WTC11 (cell line): Measurements from ENCODE around the gene CNTNAP5. TPM values are rescaled to one million over a fixed set of nuclear protein-coding genes. Genes with fewer than 3 reads are reported as not detected.

Experiments
- ATAC-seq: fragments of 200-7000 bp; cut with Tn5 transposase; 2 replicates; pipeline ENCODE4 v1.10.0; 2021; ENCODE audit warnings: mild to moderate bottlenecking, moderate library complexity
- CTCF ChIA-PET: fragments of 300-600 bp; sonication (Branson Sonifier 250); formaldehyde crosslinking; loops from one replicate; lab custom pipeline; 2021; ENCODE audit warnings: antibody characterized with exemption; lab: Charles Lee
- POLR2A ChIA-PET: fragments of 350-600 bp; sonication (Branson Sonifier 250); formaldehyde crosslinking; loops from one replicate; lab custom pipeline; 2021; ENCODE audit warnings: antibody characterized with exemption; lab: Charles Lee
- DNase-seq: peaks from one replicate; pipeline ENCODE4 v3.0.0; 2021; ENCODE audit warnings: low spot score
- H3K27ac Mint-ChIP-seq: 2 replicates; pipeline ENCODE4 v1.8.0; 2021; ENCODE audit warnings: mixed read lengths
- H3K27me3 Mint-ChIP-seq: 2 replicates; pipeline ENCODE4 v1.8.0; 2021; ENCODE audit warnings: low read depth, mild to moderate bottlenecking, moderate library complexity, mixed read lengths
- H3K36me3 Mint-ChIP-seq: 2 replicates; pipeline ENCODE4 v1.8.0; 2021; ENCODE audit warnings: mixed read lengths
- H3K4me1 Mint-ChIP-seq: 2 replicates; pipeline ENCODE4 v1.8.0; 2022; ENCODE audit warnings: mixed read lengths
- H3K4me3 Mint-ChIP-seq: 2 replicates; pipeline ENCODE4 v1.8.0; 2021; ENCODE audit warnings: mild to moderate bottlenecking, moderate library complexity, mixed read lengths
- H3K9me3 Mint-ChIP-seq: 2 replicates; pipeline ENCODE4 v1.8.0; 2021; ENCODE audit warnings: mixed read lengths
- EMX1 ChIP-seq: fragments of 250-450 bp; sonication (Bioruptor Pico); IDR thresholded peaks from 2 replicates; pipeline ENCODE4 v1.8.0; 2021; ENCODE audit warnings: mild to moderate bottlenecking
- FOXK1 ChIP-seq: sonication (generic); formaldehyde crosslinking; IDR thresholded peaks from 2 replicates; pipeline ENCODE4 v1.8.0; 2022; ENCODE audit warnings: mild to moderate bottlenecking, moderate library complexity, missing genetic modification reagents
- IRF1 ChIP-seq: sonication (generic); formaldehyde crosslinking; IDR thresholded peaks from 2 replicates; pipeline ENCODE4 v1.8.0; 2023; ENCODE audit warnings: missing genetic modification reagents
- JAZF1 ChIP-seq: fragments of 250-450 bp; sonication (Bioruptor Pico); IDR thresholded peaks from 2 replicates; pipeline ENCODE4 v1.9.0; 2021; ENCODE audit warnings: moderate library complexity, mild to moderate bottlenecking, inconsistent platforms
- KAT7 ChIP-seq: sonication (generic); formaldehyde crosslinking; IDR thresholded peaks from 2 replicates; pipeline ENCODE4 v1.8.1; 2023; ENCODE audit warnings: missing genetic modification reagents, mild to moderate bottlenecking, borderline replicate concordance
- MXD4 ChIP-seq: fragments of 250-450 bp; sonication (Bioruptor Pico); IDR thresholded peaks from 2 replicates; pipeline ENCODE4 v1.8.0; 2021; ENCODE audit warnings: mild to moderate bottlenecking, moderate library complexity, borderline replicate concordance
- NR1H2 ChIP-seq: sonication (generic); formaldehyde crosslinking; IDR thresholded peaks from 2 replicates; pipeline ENCODE4 v1.9.0; 2021; ENCODE audit warnings: mild to moderate bottlenecking, moderate library complexity, missing genetic modification reagents
- NR2C2 ChIP-seq: sonication (generic); formaldehyde crosslinking; IDR thresholded peaks from 2 replicates; pipeline ENCODE4 v1.8.0; 2022; ENCODE audit warnings: mild to moderate bottlenecking, missing genetic modification reagents
- NR3C1 ChIP-seq: sonication (generic); formaldehyde crosslinking; conservative IDR thresholded peaks from 2 replicates; pipeline ENCODE4 v1.8.1; 2023; ENCODE audit warnings: low read depth, mild to moderate bottlenecking, missing genetic modification reagents
- TEAD1 ChIP-seq: sonication (generic); formaldehyde crosslinking; IDR thresholded peaks from 2 replicates; pipeline ENCODE4 v1.8.0; 2022; ENCODE audit warnings: mild to moderate bottlenecking, missing genetic modification reagents
- TEAD4 ChIP-seq: sonication (generic); formaldehyde crosslinking; IDR thresholded peaks from 2 replicates; pipeline ENCODE4 v1.8.0; 2022; ENCODE audit warnings: mild to moderate bottlenecking, missing genetic modification reagents
- ZBTB43 ChIP-seq: sonication (generic); formaldehyde crosslinking; IDR thresholded peaks from 2 replicates; pipeline ENCODE4 v1.8.1; 2023; ENCODE audit warnings: mild to moderate bottlenecking, missing genetic modification reagents
- ZNF263 ChIP-seq: sonication (generic); formaldehyde crosslinking; IDR thresholded peaks from 2 replicates; pipeline ENCODE4 v1.8.1; 2022; ENCODE audit warnings: low read depth, mild to moderate bottlenecking, moderate library complexity, missing genetic modification reagents
- ZNF317 ChIP-seq: sonication (generic); formaldehyde crosslinking; IDR thresholded peaks from 2 replicates; pipeline ENCODE4 v1.8.1; 2023; ENCODE audit warnings: low read depth, mild to moderate bottlenecking, moderate library complexity, missing genetic modification reagents, borderline replicate concordance
- ZNF423 ChIP-seq: fragments of 250-450 bp; sonication (Bioruptor Pico); IDR thresholded peaks from 2 replicates; pipeline ENCODE4 v2.1.2; 2022; ENCODE audit warnings: mild to moderate bottlenecking, moderate library complexity
- total RNA-seq: library from RNA; stranded (reverse); gene quantifications from 3 replicates; pipeline ENCODE4 v1.2.3, GENCODE V29; 2021
- TF ChIP-seq, protein P1 (sequence below): fragments of 250-450 bp; sonication (Bioruptor Pico); IDR thresholded peaks from 2 replicates; pipeline ENCODE4 v1.9.0; 2021; ENCODE audit warnings: mild to moderate bottlenecking
- TF ChIP-seq, protein P2 (sequence below): sonication (generic); formaldehyde crosslinking; IDR thresholded peaks from 2 replicates; pipeline ENCODE4 v1.8.1; 2023; ENCODE audit warnings: mild to moderate bottlenecking, missing genetic modification reagents
- TF ChIP-seq, protein P3 (sequence below): sonication (generic); formaldehyde crosslinking; IDR thresholded peaks from 2 replicates; pipeline ENCODE4 v1.8.0; 2022; ENCODE audit warnings: missing genetic modification reagents
- TF ChIP-seq, protein P4 (sequence below): sonication (generic); formaldehyde crosslinking; IDR thresholded peaks from 2 replicates; pipeline ENCODE4 v1.8.0; 2023; ENCODE audit warnings: mild to moderate bottlenecking, missing genetic modification reagents
- TF ChIP-seq, protein P5 (sequence below): sonication (generic); formaldehyde crosslinking; conservative IDR thresholded peaks from 2 replicates; pipeline ENCODE4 v1.8.1; 2022; ENCODE audit warnings: mild to moderate bottlenecking, missing genetic modification reagents

CNTNAP5 gene
- total RNA-seq, 1 experiment from 2014 or later = 0.22 TPM

DNA sequence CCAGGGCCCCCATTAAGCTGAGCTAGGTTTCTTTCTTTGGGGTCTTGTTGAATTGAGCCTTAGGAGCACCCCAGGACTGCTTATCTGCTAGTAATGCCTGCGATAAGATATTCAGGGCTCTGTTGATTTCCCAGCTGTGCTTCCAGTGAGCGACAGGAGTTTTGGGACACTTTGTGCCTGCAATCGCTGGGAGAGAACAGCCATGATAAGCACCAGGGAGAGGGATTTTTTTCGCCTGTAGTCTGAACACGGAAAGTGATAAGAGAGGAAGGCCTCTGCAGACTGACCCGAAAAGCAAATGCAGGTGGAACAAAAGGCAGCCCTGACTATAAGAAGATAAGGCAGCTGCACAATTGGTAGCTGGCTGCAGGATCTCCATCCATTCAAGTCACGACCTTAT lies 244.3 kb downstream of the CNTNAP5 start:
- H3K36me3 Mint-ChIP-seq = no peaks in the 10 kb centered on the region
- DNase-seq (no peak), ATAC-seq (no peak)
- no peaks in the 10 kb centered on the region for H3K27me3 Mint-ChIP-seq
- H3K9me3 Mint-ChIP-seq = peaks cover 4% of the 10 kb centered on the region
- H3K27ac Mint-ChIP-seq = no peak overlapping the region
- H3K4me1 Mint-ChIP-seq = peaks cover 5% of the 10 kb centered on the region
- CTCF ChIA-PET = no interaction called here
- TF ChIP-seq, protein P1, sequence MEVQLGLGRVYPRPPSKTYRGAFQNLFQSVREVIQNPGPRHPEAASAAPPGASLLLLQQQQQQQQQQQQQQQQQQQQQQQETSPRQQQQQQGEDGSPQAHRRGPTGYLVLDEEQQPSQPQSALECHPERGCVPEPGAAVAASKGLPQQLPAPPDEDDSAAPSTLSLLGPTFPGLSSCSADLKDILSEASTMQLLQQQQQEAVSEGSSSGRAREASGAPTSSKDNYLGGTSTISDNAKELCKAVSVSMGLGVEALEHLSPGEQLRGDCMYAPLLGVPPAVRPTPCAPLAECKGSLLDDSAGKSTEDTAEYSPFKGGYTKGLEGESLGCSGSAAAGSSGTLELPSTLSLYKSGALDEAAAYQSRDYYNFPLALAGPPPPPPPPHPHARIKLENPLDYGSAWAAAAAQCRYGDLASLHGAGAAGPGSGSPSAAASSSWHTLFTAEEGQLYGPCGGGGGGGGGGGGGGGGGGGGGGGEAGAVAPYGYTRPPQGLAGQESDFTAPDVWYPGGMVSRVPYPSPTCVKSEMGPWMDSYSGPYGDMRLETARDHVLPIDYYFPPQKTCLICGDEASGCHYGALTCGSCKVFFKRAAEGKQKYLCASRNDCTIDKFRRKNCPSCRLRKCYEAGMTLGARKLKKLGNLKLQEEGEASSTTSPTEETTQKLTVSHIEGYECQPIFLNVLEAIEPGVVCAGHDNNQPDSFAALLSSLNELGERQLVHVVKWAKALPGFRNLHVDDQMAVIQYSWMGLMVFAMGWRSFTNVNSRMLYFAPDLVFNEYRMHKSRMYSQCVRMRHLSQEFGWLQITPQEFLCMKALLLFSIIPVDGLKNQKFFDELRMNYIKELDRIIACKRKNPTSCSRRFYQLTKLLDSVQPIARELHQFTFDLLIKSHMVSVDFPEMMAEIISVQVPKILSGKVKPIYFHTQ (CRISPR knock-in tag) = no peak
- TF ChIP-seq KAT7 (CRISPR knock-in tag) (no peak), ZNF317 (CRISPR knock-in tag) (no peak), ZNF423 (no peak), ZNF263 (no peak), FOXK1 (CRISPR knock-in tag) (no peak), ZBTB43 (no peak), NR1H2 (CRISPR knock-in tag) (no peak), JAZF1 (CRISPR knock-in tag) (no peak), EMX1 (no peak), NR2C2 (CRISPR knock-in tag) (no peak), IRF1 (CRISPR knock-in tag) (no peak), TEAD4 (CRISPR knock-in tag) (no peak), MXD4 (no peak), NR3C1 (CRISPR knock-in tag) (no peak), TEAD1 (CRISPR knock-in tag) (no peak)
- TF ChIP-seq, protein P2, sequence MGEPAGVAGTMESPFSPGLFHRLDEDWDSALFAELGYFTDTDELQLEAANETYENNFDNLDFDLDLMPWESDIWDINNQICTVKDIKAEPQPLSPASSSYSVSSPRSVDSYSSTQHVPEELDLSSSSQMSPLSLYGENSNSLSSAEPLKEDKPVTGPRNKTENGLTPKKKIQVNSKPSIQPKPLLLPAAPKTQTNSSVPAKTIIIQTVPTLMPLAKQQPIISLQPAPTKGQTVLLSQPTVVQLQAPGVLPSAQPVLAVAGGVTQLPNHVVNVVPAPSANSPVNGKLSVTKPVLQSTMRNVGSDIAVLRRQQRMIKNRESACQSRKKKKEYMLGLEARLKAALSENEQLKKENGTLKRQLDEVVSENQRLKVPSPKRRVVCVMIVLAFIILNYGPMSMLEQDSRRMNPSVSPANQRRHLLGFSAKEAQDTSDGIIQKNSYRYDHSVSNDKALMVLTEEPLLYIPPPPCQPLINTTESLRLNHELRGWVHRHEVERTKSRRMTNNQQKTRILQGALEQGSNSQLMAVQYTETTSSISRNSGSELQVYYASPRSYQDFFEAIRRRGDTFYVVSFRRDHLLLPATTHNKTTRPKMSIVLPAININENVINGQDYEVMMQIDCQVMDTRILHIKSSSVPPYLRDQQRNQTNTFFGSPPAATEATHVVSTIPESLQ (CRISPR knock-in tag) = no peak
- TF ChIP-seq, protein P3, sequence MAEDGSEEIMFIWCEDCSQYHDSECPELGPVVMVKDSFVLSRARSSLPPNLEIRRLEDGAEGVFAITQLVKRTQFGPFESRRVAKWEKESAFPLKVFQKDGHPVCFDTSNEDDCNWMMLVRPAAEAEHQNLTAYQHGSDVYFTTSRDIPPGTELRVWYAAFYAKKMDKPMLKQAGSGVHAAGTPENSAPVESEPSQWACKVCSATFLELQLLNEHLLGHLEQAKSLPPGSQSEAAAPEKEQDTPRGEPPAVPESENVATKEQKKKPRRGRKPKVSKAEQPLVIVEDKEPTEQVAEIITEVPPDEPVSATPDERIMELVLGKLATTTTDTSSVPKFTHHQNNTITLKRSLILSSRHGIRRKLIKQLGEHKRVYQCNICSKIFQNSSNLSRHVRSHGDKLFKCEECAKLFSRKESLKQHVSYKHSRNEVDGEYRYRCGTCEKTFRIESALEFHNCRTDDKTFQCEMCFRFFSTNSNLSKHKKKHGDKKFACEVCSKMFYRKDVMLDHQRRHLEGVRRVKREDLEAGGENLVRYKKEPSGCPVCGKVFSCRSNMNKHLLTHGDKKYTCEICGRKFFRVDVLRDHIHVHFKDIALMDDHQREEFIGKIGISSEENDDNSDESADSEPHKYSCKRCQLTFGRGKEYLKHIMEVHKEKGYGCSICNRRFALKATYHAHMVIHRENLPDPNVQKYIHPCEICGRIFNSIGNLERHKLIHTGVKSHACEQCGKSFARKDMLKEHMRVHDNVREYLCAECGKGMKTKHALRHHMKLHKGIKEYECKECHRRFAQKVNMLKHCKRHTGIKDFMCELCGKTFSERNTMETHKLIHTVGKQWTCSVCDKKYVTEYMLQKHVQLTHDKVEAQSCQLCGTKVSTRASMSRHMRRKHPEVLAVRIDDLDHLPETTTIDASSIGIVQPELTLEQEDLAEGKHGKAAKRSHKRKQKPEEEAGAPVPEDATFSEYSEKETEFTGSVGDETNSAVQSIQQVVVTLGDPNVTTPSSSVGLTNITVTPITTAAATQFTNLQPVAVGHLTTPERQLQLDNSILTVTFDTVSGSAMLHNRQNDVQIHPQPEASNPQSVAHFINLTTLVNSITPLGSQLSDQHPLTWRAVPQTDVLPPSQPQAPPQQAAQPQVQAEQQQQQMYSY (CRISPR knock-in tag) = no peak
- TF ChIP-seq, protein P4, sequence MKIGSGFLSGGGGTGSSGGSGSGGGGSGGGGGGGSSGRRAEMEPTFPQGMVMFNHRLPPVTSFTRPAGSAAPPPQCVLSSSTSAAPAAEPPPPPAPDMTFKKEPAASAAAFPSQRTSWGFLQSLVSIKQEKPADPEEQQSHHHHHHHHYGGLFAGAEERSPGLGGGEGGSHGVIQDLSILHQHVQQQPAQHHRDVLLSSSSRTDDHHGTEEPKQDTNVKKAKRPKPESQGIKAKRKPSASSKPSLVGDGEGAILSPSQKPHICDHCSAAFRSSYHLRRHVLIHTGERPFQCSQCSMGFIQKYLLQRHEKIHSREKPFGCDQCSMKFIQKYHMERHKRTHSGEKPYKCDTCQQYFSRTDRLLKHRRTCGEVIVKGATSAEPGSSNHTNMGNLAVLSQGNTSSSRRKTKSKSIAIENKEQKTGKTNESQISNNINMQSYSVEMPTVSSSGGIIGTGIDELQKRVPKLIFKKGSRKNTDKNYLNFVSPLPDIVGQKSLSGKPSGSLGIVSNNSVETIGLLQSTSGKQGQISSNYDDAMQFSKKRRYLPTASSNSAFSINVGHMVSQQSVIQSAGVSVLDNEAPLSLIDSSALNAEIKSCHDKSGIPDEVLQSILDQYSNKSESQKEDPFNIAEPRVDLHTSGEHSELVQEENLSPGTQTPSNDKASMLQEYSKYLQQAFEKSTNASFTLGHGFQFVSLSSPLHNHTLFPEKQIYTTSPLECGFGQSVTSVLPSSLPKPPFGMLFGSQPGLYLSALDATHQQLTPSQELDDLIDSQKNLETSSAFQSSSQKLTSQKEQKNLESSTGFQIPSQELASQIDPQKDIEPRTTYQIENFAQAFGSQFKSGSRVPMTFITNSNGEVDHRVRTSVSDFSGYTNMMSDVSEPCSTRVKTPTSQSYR (CRISPR knock-in tag) = no peak
- TF ChIP-seq, protein P5, sequence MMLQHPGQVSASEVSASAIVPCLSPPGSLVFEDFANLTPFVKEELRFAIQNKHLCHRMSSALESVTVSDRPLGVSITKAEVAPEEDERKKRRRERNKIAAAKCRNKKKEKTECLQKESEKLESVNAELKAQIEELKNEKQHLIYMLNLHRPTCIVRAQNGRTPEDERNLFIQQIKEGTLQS (CRISPR knock-in tag) = no peak
- TF ChIP-seq, all 79 proteins: peak for 0
- POLR2A ChIA-PET = interaction anchor here (0.7 kb wide), 1 partner anchor 1097 kb away, joined by 3 read pairs; no protein-coding TSS in a partner anchor
- no peak overlapping the region for H3K4me3 Mint-ChIP-seq
